Measurements from ENCODE around the gene TGFBRAP1.

The TGFBRAP1 gene

DNA sequence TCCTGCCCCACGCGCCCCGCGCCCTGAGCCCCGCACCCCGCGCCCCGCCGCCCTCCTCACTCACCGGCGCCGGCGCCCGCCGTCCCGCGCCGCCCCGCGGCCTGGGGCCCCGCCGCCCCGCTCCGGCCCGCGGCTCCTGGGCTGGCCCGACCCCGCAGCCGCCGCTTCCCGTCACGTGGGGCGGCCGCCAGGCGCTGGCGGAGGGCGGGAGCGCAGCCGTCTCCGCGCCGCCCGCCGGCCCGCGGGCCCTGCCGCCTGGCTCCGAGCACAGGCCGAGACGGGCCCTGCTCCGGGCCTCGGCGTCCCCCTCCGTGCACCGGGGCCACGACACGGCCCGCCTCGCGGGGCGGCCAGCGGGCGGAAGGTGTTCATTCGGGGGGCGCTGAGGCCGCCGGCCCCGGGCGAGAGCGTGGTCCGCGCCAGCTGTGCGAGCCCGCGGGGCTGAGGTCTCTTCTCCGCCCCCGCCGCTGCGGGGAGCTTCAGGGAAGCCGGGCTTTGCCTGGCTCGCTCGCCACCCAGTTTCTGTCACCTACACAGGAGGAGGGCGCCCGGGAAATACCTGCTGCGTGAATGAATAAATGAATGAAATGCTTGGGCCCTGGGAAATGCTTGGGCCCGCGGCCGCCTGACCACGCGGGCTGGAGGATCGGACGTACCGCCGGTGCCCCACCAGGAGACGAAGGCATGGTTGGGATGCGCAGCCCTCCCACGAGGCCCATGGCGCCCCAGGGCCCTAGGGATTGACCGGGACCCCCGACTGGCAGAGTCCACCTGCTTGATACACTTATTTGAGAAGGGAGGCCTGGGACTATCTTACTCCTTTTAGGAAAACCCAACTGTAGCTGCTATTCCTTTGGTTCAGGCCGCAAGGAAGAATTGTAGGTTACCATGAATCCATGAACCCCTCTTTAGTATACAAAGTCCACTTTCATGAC, at the start of gene TGFBRAP1:
TSS of gene TGFBRAP1 (minus strand) at position 175 of the 935 bp plus-strand sequence. CDS start 21,434 bp downstream, outside the sequence.
- ATAC-seq (peak; percentile 89), DNase-seq (peak; percentile 67 to 70)
- H3K27ac Mint-ChIP-seq, result peak within 1 kb of the TSS; percentile 98 to 99
- H3K9me3 Mint-ChIP-seq, result no peaks in the 10 kb centered on the region
- H3K4me1 Mint-ChIP-seq, result peaks cover 46% of the 10 kb centered on the region
- peak within 1 kb of the TSS; percentile 91 to 96 for H3K4me3 Mint-ChIP-seq
- no peaks in the 10 kb centered on the region for H3K27me3 Mint-ChIP-seq

- no peak overlapping the region for H3K4me3 Mint-ChIP-seq
- H3K27me3 Mint-ChIP-seq, result no peaks in the 10 kb centered on the region
- H3K27ac Mint-ChIP-seq, result no peak overlapping the region
- no peaks in the 10 kb centered on the region for H3K4me1 Mint-ChIP-seq
- DNase-seq, result no peak
- ATAC-seq, result no peak
- H3K9me3 Mint-ChIP-seq, result no peaks in the 10 kb centered on the region
Measured at GRCh38 chr2:105378921-105379383, 49.4 kb upstream of the TGFBRAP1 start.

GRCh38 chr2:105378276-105378840, 48.8 kb upstream of the TGFBRAP1 start:
- ATAC-seq, result no peak
- DNase-seq, result no peak
- H3K4me3 Mint-ChIP-seq, result no peak overlapping the region
- H3K27ac Mint-ChIP-seq, result no peak overlapping the region
- no peaks in the 10 kb centered on the region for H3K4me1 Mint-ChIP-seq
- no peaks in the 10 kb centered on the region for H3K27me3 Mint-ChIP-seq
- H3K9me3 Mint-ChIP-seq, result no peaks in the 10 kb centered on the region

GRCh38 chr2:105377871-105378270, 48.3 kb upstream of the TGFBRAP1 start:
- DNase-seq, result no peak

DNA sequence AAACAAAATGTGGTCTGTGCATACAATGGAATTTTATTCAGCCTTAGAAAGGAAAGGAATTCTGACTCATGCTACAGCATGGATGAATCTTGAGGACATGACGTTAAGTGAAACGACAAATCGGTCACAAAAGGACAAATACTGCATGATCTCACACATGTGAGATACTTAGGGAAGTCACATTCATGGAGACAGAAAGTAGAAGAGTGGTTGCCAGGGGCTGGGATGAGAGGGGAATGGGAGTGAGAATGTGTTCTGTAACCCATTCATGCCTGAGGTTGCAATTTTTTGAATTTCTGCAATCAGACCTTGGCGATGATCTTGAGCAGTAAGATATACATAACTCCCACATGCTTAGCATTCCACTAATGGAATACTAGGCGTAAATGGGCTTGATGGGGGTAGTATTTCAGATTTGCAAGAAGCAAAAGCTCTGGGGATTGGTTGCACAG, 47.3 kb upstream of the TGFBRAP1 start:
- H3K4me3 Mint-ChIP-seq, result no peak overlapping the region
- no peaks in the 10 kb centered on the region for H3K4me1 Mint-ChIP-seq
- no peak for DNase-seq
- no peaks in the 10 kb centered on the region for H3K27me3 Mint-ChIP-seq
- no peak overlapping the region for H3K27ac Mint-ChIP-seq
- no peak for ATAC-seq
- H3K9me3 Mint-ChIP-seq, result no peaks in the 10 kb centered on the region

More at GRCh38 chr2:105377871-105378270, 48.3 kb upstream of the TGFBRAP1 start:
- Mint-ChIP-seq H3K27me3 (no peaks in the 10 kb centered on the region), H3K4me3 (no peak overlapping the region), H3K4me1 (no peaks in the 10 kb centered on the region), H3K27ac (no peak overlapping the region), H3K9me3 (no peaks in the 10 kb centered on the region)
- ATAC-seq, result no peak

DNA sequence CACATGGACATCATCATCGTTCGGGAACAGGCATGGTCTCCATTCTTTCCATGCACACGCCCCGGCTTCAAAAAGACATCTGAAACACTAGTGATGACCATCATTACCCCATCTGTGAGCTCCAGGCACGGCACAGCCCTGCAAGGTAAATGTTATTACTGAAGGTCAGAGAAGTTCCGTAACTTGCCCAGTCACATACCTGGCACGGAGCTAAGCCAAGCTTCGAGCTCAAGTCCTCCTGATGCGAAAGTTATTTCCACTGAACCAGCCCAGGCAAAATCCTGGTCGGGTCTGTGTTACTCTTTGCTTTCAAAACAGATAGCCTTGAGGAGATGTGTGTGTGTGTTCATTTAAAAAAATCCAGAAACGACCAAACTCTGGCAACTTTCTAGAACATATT, 46.5 kb upstream of the TGFBRAP1 start:
- Mint-ChIP-seq H3K4me3 (no peak overlapping the region), H3K27me3 (no peaks in the 10 kb centered on the region), H3K27ac (no peak overlapping the region), H3K9me3 (no peaks in the 10 kb centered on the region), H3K4me1 (no peaks in the 10 kb centered on the region)
- ATAC-seq (no peak), DNase-seq (no peak)

GRCh38 chr2:105375001-105375561, 45.5 kb upstream of the TGFBRAP1 start:
- Mint-ChIP-seq H3K9me3 (no peaks in the 10 kb centered on the region), H3K4me1 (peaks cover 3% of the 10 kb centered on the region), H3K27me3 (peaks cover 1% of the 10 kb centered on the region), H3K27ac (no peak overlapping the region), H3K4me3 (no peak overlapping the region)
- DNase-seq (no peak), ATAC-seq (no peak)

DNA sequence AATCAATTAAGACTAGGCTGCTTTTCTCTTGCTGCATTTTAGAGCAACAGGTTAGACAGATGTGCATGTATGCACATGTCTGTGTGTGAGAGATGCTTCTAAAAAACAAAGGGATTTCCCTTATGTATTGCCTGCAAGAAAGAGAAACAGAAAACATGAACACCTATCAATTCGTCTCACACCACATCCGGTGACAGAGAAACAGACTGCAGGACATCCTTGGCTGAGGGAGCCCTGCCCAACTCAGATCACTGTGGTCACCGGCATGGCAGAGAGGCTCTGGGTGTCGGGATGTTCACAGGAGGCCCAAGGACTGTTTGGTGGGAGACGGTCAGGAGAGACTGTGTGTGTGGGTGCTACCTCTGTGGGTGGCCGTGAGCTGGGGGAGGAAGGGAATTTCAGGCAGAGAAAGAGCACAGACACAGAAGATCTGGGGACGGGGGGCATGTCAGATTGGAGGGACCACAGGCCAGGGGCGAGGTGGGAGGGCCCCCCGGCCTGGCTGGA, 44.4 kb upstream of the TGFBRAP1 start:
- ATAC-seq, result peak; percentile 19
- H3K9me3 Mint-ChIP-seq, result no peaks in the 10 kb centered on the region
- DNase-seq, result no peak

GRCh38 chr2:105373344-105373781, 43.8 kb upstream of the TGFBRAP1 start:
- DNase-seq, result no peak
- no peak overlapping the region for H3K27ac Mint-ChIP-seq
- H3K4me1 Mint-ChIP-seq, result peaks cover 12% of the 10 kb centered on the region

More for the DNA sequence above, 44.4 kb upstream of the TGFBRAP1 start:
- Mint-ChIP-seq H3K27ac (peak overlapping the region; percentile 77 to 79), H3K4me1 (peaks cover 12% of the 10 kb centered on the region), H3K4me3 (peak overlapping the region; percentile 32 to 43), H3K27me3 (peaks cover 9% of the 10 kb centered on the region)

GRCh38 chr2:105371810-105372209, 42.3 kb upstream of the TGFBRAP1 start:
- ATAC-seq, result no peak
- Mint-ChIP-seq H3K27ac (no peak overlapping the region), H3K4me1 (peaks cover 12% of the 10 kb centered on the region), H3K4me3 (no peak overlapping the region), H3K9me3 (no peaks in the 10 kb centered on the region), H3K27me3 (peaks cover 9% of the 10 kb centered on the region)
- DNase-seq, result no peak

More at GRCh38 chr2:105373344-105373781, 43.8 kb upstream of the TGFBRAP1 start:
- no peak for ATAC-seq
- no peak overlapping the region for H3K4me3 Mint-ChIP-seq
- H3K9me3 Mint-ChIP-seq, result no peaks in the 10 kb centered on the region
- H3K27me3 Mint-ChIP-seq, result peaks cover 9% of the 10 kb centered on the region

DNA sequence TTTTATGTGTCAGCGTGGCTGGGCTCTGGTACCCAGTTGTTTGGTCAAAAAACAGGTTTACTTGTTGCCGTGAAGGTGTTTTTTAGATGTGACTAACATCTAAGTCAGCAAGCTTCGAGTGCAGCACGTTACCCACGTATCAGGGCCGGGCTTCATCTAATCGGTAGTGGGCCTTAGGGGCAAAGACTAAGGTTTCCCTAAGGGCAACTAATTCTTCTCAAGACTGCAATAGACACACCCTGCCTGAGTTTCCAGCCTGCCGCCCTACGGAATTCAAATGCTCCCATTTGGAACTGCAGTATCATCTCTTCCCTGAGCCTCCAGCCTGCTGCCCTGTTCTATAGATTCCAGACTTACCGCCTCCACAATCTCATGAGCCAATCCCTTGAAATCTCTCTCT, 41.6 kb upstream of the TGFBRAP1 start:
- no peak overlapping the region for H3K27ac Mint-ChIP-seq
- H3K4me3 Mint-ChIP-seq, result no peak overlapping the region
- peaks cover 12% of the 10 kb centered on the region for H3K4me1 Mint-ChIP-seq
- ATAC-seq, result no peak
- no peaks in the 10 kb centered on the region for H3K9me3 Mint-ChIP-seq
- peaks cover 9% of the 10 kb centered on the region for H3K27me3 Mint-ChIP-seq
- DNase-seq, result no peak

GRCh38 chr2:105369777-105370690, 40.5 kb upstream of the TGFBRAP1 start:
- no peaks in the 10 kb centered on the region for H3K9me3 Mint-ChIP-seq
- peak overlapping the region in 1 of 2 donors; percentile 10 for H3K27ac Mint-ChIP-seq
- DNase-seq, result peak; percentile 77 to 85
- H3K4me3 Mint-ChIP-seq, result peak overlapping the region; percentile 53 to 54
- peaks cover 9% of the 10 kb centered on the region for H3K27me3 Mint-ChIP-seq
- H3K4me1 Mint-ChIP-seq, result peaks cover 12% of the 10 kb centered on the region
- ATAC-seq, result peak; percentile 98

- peaks cover 9% of the 10 kb centered on the region for H3K27me3 Mint-ChIP-seq
Measured at GRCh38 chr2:105368759-105369408, 39.3 kb upstream of the TGFBRAP1 start.

DNA sequence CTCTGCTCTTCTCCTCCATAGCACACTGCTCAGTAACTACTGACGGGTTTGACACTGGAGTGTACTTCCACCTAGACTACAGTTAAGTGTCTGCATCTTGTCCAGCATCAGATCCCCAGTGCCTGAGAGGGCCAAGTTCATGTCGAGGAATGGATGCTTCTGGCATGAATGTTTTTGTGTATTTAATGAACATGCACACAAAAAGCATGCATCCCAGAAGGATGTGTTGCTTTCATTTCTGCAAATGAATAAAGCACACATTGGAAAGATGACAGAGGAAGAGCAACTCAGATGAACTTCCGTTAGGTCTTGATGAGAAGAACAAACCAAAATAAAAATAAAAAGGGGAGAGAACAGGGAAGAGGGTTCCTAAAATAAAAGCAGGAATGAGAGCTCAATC, 35.7 kb upstream of the TGFBRAP1 start:
- no peaks in the 10 kb centered on the region for H3K9me3 Mint-ChIP-seq
- H3K4me3 Mint-ChIP-seq, result no peak overlapping the region
- ATAC-seq, result no peak
- peak overlapping the region in 1 of 2 donors; percentile 86 for H3K27ac Mint-ChIP-seq
- H3K4me1 Mint-ChIP-seq, result peaks cover 24% of the 10 kb centered on the region
- DNase-seq, result no peak
- peaks cover 9% of the 10 kb centered on the region for H3K27me3 Mint-ChIP-seq

More at GRCh38 chr2:105368759-105369408, 39.3 kb upstream of the TGFBRAP1 start:
- peaks cover 12% of the 10 kb centered on the region for H3K4me1 Mint-ChIP-seq
- ATAC-seq (no peak), DNase-seq (no peak)
- H3K9me3 Mint-ChIP-seq, result no peaks in the 10 kb centered on the region
- H3K4me3 Mint-ChIP-seq, result no peak overlapping the region
- H3K27ac Mint-ChIP-seq, result no peak overlapping the region
